Caco-2 (cell line): ENCODE results near the gene FAM204A. TPM values are rescaled to one million over a fixed set of nuclear protein-coding genes. Genes with fewer than 3 reads are reported as not detected.

ENCODE experiments used
- BruUV-seq: library from RNA; stranded (reverse); fragments of 400-500 nt; replicated peaks from 2 replicates; lab custom pipeline; 2021; lab: Mats Ljungman, UMichigan
- CTCF ChIA-PET: fragments of 300-600 bp; sonication (Branson Sonifier 250); formaldehyde crosslinking; loops from one replicate; lab custom pipeline; 2022; ENCODE audit warnings: antibody characterized with exemption; lab: Charles Lee
- POLR2A ChIA-PET: fragments of 300-600 bp; sonication (Branson Sonifier 250); formaldehyde crosslinking; loops from one replicate; lab custom pipeline; 2022; ENCODE audit warnings: antibody characterized with exemption; lab: Charles Lee
- DNase-seq, 2 experiments: peaks; one replicate each; pipeline versions ENCODE4 v3.0.0 to v3.0.0-alpha.2; 2020 to 2022
- H3K27me3 ChIP-seq: replicated peaks from 2 replicates; pipeline ENCODE4 v1.6.0; 2011; ENCODE audit warnings: low read length; ENCODE audit not compliant: control insufficient read depth, insufficient read depth
- H3K36me3 ChIP-seq: 2 replicates; pipeline ENCODE4 v1.5.1; 2011; ENCODE audit warnings: low read length; ENCODE audit not compliant: control insufficient read depth, insufficient read depth
- H3K4me1 ChIP-seq: fragments of 250-450 bp; sonication (Bioruptor Pico); 2 replicates; pipeline ENCODE4 v1.5.1; 2020; ENCODE audit warnings: mild to moderate bottlenecking
- H3K4me3 ChIP-seq: 2 replicates; pipeline ENCODE4 v1.5.1; 2011; ENCODE audit warnings: low read depth, mild to moderate bottlenecking, control low read depth, low read length
- H3K9me3 ChIP-seq: fragments of 250-450 bp; sonication (Bioruptor Pico); 2 replicates; pipeline ENCODE4 v1.5.1; 2020; ENCODE audit warnings: mild to moderate bottlenecking, moderate library complexity
- H3K27ac Mint-ChIP-seq: one replicate; pipeline ENCODE4 v1.8.0; 2022; ENCODE audit warnings: mixed read lengths; ENCODE audit not compliant: unreplicated experiment
- H3K27me3 Mint-ChIP-seq: one replicate; pipeline ENCODE4 v1.8.0; 2022; ENCODE audit warnings: mixed read lengths; ENCODE audit not compliant: insufficient read depth, unreplicated experiment
- H3K36me3 Mint-ChIP-seq: one replicate; pipeline ENCODE4 v1.8.0; 2022; ENCODE audit warnings: mild to moderate bottlenecking, mixed read lengths; ENCODE audit not compliant: insufficient read depth, unreplicated experiment
- H3K4me1 Mint-ChIP-seq: one replicate; pipeline ENCODE4 v1.8.0; 2022; ENCODE audit warnings: low read depth, mixed read lengths; ENCODE audit not compliant: unreplicated experiment
- H3K4me3 Mint-ChIP-seq: one replicate; pipeline ENCODE4 v1.8.0; 2022; ENCODE audit warnings: mild to moderate bottlenecking, moderate library complexity, mixed read lengths; ENCODE audit not compliant: unreplicated experiment
- H3K9me3 Mint-ChIP-seq: one replicate; pipeline ENCODE4 v1.8.0; 2022; ENCODE audit warnings: mixed read lengths; ENCODE audit not compliant: unreplicated experiment
- intact Hi-C: fragments of 100-400 bp; cut with micrococcal nuclease; formaldehyde crosslinking; loops from one replicate; pipeline ENCODE4 v1.10.0; 2022; ENCODE audit not compliant: unreplicated experiment
- total RNA-seq: library from RNA; stranded (reverse); gene quantifications from 2 replicates; pipeline ENCODE4 v1.2.3, GENCODE V29; 2022
- TF ChIP-seq, protein P1 (sequence below), 2 experiments: fragments of 200-600 bp in 1 of 2; IDR thresholded peaks; 1 replicate in 1 of 2; 2 replicates in 1 of 2; pipeline versions ENCODE4 v1.5.1 to v1.8.0; 2011 to 2022; ENCODE audit warnings: antibody characterized with exemption in 1 of 2, control low read depth in 1 of 2, inconsistent platforms in 1 of 2, low read depth in 1 of 2, low read length in 1 of 2, mild to moderate bottlenecking in 1 of 2, moderate library complexity in 1 of 2; ENCODE audit not compliant: insufficient read depth in 1 of 2, severe bottlenecking in 1 of 2, unreplicated experiment in 1 of 2

FAM204A gene
- total RNA-seq, 1 experiment from 2014 or later: 68.7 TPM

DNA sequence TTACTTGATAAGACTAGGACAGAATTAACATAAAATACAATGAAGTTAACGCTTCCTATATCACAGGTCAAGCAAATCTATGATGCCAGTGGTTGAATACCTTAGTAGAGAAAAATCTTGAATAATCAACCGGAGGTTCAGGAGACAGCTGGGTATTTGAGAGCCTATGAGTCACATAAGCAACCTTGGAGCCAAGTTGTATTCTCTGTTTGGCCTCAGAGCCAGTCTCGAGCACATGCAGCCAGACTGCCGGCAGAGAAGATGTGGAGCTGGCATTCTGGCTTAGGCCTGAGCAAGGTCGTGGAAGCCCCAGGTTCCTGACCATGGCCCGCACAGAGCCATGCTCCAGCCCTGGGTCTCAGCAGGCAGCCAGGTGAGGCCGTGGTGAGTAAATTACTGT is 90.3 kb downstream of the FAM204A start:
- no peak for DNase-seq
- Mint-ChIP-seq H3K9me3 (no peaks in the 10 kb centered on the region), H3K27ac (no peak overlapping the region), H3K27me3 (peaks cover 11% of the 10 kb centered on the region), H3K4me1 (peaks cover 4% of the 10 kb centered on the region), H3K4me3 (no peak overlapping the region), H3K36me3 (no peaks in the 10 kb centered on the region)
- TF ChIP-seq, protein P1, sequence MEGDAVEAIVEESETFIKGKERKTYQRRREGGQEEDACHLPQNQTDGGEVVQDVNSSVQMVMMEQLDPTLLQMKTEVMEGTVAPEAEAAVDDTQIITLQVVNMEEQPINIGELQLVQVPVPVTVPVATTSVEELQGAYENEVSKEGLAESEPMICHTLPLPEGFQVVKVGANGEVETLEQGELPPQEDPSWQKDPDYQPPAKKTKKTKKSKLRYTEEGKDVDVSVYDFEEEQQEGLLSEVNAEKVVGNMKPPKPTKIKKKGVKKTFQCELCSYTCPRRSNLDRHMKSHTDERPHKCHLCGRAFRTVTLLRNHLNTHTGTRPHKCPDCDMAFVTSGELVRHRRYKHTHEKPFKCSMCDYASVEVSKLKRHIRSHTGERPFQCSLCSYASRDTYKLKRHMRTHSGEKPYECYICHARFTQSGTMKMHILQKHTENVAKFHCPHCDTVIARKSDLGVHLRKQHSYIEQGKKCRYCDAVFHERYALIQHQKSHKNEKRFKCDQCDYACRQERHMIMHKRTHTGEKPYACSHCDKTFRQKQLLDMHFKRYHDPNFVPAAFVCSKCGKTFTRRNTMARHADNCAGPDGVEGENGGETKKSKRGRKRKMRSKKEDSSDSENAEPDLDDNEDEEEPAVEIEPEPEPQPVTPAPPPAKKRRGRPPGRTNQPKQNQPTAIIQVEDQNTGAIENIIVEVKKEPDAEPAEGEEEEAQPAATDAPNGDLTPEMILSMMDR (IDR thresholded peaks at IDR 0.05; ENCODE audit: insufficient read depth in 1 of 2, low read depth in 1 of 2, low read length in 1 of 2, severe bottlenecking in 1 of 2, unreplicated experiment in 1 of 2): no peak
- ChIA-PET CTCF (no interaction called here), POLR2A (no interaction called here)
- no peaks in the 10 kb centered on the region for H3K36me3 ChIP-seq
- no TSS peak for BruUV-seq
- no peaks in the 10 kb centered on the region for H3K27me3 ChIP-seq
- H3K9me3 ChIP-seq: no peaks in the 10 kb centered on the region
- H3K4me1 ChIP-seq: no peaks in the 10 kb centered on the region
- no peak overlapping the region for H3K4me3 ChIP-seq
- intact Hi-C loops: no loop called here

DNA sequence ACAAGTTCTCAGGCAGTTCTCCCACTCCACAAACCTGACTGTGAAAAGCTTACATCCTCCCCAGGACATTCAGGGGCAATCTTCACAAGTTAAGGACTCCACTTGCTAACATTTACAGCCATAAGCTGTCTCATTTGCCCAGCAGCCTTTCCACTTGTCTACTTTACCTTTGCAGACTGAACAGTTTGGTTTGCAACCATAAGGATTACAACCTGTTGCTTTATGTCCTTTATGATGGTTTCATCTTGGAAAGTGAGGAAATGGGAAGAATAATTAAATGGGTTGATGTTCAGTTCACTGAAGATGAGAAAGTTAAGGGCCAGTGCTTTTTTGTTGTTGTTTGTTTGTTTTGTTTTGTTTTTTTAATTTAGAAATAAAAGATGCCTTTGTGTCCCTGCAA is 92.4 kb downstream of the FAM204A start:
- Histone ChIP-seq H3K36me3 (no peaks in the 10 kb centered on the region), H3K4me3 (no peak overlapping the region), H3K4me1 (no peaks in the 10 kb centered on the region), H3K27me3 (no peaks in the 10 kb centered on the region), H3K9me3 (no peaks in the 10 kb centered on the region)
- BruUV-seq: no TSS peak
- H3K27ac Mint-ChIP-seq: no peak overlapping the region
- TF ChIP-seq, protein P1 (IDR thresholded peaks at IDR 0.05; ENCODE audit: insufficient read depth in 1 of 2, low read depth in 1 of 2, low read length in 1 of 2, severe bottlenecking in 1 of 2, unreplicated experiment in 1 of 2): no peak
- H3K4me3 Mint-ChIP-seq: no peak overlapping the region
- no peaks in the 10 kb centered on the region for H3K36me3 Mint-ChIP-seq
- no peaks in the 10 kb centered on the region for H3K9me3 Mint-ChIP-seq
- DNase-seq: no peak
- POLR2A ChIA-PET: no interaction called here
- peaks cover 9% of the 10 kb centered on the region for H3K27me3 Mint-ChIP-seq
- CTCF ChIA-PET: no interaction called here
- H3K4me1 Mint-ChIP-seq: no peaks in the 10 kb centered on the region
- intact Hi-C loops: no loop called here
